Neuron (in vitro differentiated cells): ENCODE measurements around the gene PATJ.
"Not testable (repeated sequence)": the region's sequence is repeated elsewhere in the genome, so short reads cannot be mapped to it uniquely, and the experiment has no call there.

Source experiments
- H2AFZ ChIP-seq: one replicate; pipeline ENCODE4 v1.6.1; 2013; ENCODE audit warnings: low read depth, mild to moderate bottlenecking, inconsistent platforms, low read length, moderate library complexity
- H3K27me3 ChIP-seq: one replicate; pipeline ENCODE4 v1.6.1; 2013; ENCODE audit warnings: low read length; ENCODE audit not compliant: insufficient read depth
- H3K36me3 ChIP-seq: one replicate; pipeline ENCODE4 v1.6.1; 2013; ENCODE audit warnings: low read length; ENCODE audit not compliant: insufficient read depth
- H3K4me1 ChIP-seq: one replicate; pipeline ENCODE4 v1.6.1; 2013; ENCODE audit warnings: low read length; ENCODE audit not compliant: insufficient read depth
- H3K4me3 ChIP-seq: 2 replicates; pipeline ENCODE4 v1.5.1; 2013; ENCODE audit warnings: mild to moderate bottlenecking, low read length, moderate library complexity
- H3K9me3 ChIP-seq: one replicate; pipeline ENCODE4 v1.6.1; 2013; ENCODE audit warnings: low read length

Gene PATJ

DNA sequence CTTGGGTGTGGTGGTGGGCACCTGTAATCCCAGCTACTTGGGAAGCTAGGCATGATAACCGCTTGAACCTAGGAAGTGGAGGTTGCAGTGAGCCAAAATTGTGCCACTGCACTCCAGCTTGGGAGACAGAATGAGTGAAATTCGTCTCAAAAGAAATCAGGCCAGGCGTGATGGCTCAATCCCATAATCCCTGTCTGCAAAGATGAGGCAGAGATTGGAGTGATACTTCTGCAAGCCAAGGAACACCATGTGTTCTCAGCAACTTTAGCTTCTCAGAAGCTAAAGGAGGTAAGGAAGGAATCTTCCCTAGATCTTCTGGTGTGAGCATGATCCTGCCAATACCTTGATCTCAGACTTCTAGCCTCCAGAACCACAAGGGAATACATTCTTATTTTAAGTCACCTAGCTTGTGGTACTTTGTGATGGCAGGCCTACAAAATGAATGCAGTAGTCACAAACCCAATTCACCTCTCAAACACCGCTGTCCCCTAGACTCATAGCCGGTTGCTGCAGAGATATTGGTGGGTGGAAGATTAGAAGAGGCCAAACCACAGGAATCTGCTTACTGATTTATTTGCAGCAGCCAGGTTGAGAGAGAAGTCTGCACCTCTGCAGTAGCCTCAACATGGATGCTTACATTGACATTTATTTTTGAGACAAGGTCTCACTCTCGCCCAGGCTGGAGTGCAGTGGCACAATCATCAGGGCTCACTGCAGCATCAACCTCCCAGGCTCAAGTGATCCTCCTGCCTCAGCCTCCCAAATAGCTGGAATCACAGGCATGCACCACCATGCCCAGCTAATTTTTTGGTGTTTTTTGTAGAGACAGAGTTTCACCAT, 471.0 kb downstream of the PATJ start:
- no peaks in the 10 kb centered on the region for H3K36me3 ChIP-seq
- H3K4me3 ChIP-seq = no peak overlapping the region
- no peaks in the 10 kb centered on the region for H3K27me3 ChIP-seq
- H3K4me1 ChIP-seq = no peaks in the 10 kb centered on the region
- no peaks in the 10 kb centered on the region for H3K9me3 ChIP-seq
- no peak overlapping the region for H2AFZ ChIP-seq

DNA sequence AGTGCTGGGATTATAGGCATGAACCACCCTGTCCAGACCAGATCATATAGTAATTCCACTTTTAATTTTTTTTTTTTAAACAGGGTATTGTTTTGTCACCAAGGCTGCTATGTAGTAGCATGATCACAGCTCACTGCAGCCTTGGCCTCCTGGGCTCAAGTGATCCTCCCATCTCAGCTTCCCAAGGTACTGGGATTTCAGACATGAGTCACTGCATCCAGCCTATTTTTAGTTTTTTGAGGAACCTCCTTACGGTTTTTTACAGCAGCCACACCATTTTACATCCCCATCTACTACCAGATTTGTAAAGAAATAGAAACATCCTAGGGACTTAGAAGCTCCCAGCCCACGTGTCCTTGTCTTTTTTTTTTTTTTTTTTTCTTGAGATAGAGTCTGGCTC, 476.3 kb downstream of the PATJ start:
- H3K4me1 ChIP-seq = no peaks in the 10 kb centered on the region
- H2AFZ ChIP-seq = no peak overlapping the region
- no peaks in the 10 kb centered on the region for H3K36me3 ChIP-seq
- H3K9me3 ChIP-seq = no peaks in the 10 kb centered on the region
- H3K27me3 ChIP-seq = no peaks in the 10 kb centered on the region
- no peak overlapping the region for H3K4me3 ChIP-seq

DNA sequence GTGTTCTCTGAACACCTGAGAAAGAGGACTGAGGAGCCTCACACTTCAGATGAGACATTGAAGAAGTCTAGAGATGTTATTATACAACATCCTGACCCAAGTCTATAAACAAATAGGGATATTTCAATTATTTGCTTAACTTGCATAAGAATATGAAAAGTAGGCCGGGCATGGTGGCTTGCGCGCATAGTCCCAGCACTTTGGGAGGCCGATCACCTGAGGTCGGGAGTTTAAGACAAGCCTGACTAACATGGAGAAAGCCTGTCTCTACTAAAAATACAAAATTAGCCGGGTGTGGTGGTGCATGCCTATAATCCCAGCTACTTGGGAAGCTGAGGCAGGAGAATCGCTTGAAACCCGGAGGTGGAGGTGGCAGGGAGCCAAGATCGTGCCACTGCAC, 478.2 kb downstream of the PATJ start:
- H3K27me3 ChIP-seq, H3K4me3 ChIP-seq, H3K9me3 ChIP-seq, H2AFZ ChIP-seq, H3K36me3 ChIP-seq, H3K4me1 ChIP-seq: not testable (repeated sequence)

DNA sequence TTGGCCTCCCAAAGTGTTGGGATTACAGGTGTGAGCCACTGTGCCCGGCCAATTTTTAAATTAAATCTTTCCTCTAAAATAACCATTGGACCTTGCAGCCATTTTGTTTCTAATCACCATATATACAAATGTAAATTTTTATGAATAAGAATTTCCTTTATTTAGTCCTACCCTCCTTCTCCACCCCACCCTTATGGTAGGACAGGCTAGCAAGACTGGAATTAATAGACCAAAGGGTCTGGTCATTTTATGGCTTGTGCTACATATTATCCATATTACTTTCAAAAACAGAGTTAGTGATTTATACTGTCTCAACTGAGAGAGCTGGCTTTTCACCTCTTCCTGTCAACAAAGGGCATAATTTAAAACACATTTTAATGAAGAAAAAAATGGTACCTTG, 478.9 kb downstream of the PATJ start:
- H3K4me1 ChIP-seq = no peaks in the 10 kb centered on the region
- H3K36me3 ChIP-seq = no peaks in the 10 kb centered on the region
- H3K4me3 ChIP-seq = no peak overlapping the region
- H2AFZ ChIP-seq = no peak overlapping the region
- no peaks in the 10 kb centered on the region for H3K27me3 ChIP-seq
- no peaks in the 10 kb centered on the region for H3K9me3 ChIP-seq

DNA sequence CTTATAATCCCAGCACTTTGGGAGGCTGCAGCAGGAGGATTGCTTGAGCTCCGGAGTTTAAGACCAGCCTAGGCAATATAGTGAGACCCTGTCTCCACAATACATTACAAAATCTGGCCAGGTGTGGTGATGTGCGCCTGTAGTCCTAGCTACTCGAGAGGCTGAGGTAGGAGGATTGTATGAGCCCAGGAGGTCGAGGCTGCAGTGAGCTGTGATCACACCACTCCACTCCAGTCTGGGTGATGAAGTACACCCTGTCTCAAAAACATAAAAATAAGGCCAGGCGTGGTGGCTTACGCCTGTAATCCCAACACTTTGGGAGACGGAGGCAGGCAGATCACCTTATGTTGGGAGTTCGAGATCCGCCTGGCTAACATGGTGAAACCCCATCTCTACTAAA, 480.0 kb downstream of the PATJ start:
- no peak overlapping the region for H2AFZ ChIP-seq
- no peaks in the 10 kb centered on the region for H3K9me3 ChIP-seq
- H3K4me3 ChIP-seq = no peak overlapping the region
- no peaks in the 10 kb centered on the region for H3K36me3 ChIP-seq
- no peaks in the 10 kb centered on the region for H3K27me3 ChIP-seq
- H3K4me1 ChIP-seq = no peaks in the 10 kb centered on the region

DNA sequence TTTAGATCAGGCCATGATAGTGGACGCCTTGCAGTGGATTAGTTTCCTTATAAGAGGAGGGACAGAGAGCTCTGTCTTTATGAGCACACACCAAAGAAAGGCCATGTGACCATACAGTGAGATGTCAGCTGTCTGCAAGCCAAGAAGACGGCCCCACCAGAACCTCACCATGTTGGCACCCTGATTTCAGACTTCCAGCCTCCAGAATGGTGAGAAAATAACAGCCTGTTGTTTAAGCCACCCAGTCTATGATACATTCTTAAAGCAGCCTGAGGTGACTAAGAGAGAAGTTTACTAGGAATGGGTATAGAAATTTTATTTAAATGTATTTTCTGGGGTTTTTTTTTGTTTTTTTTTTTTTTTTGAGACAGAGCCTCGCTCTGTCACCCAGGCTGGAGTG, 481.9 kb downstream of the PATJ start:
- no peaks in the 10 kb centered on the region for H3K9me3 ChIP-seq
- no peak overlapping the region for H3K4me3 ChIP-seq
- H3K36me3 ChIP-seq = no peaks in the 10 kb centered on the region
- no peaks in the 10 kb centered on the region for H3K27me3 ChIP-seq
- no peak overlapping the region for H2AFZ ChIP-seq
- H3K4me1 ChIP-seq = no peaks in the 10 kb centered on the region

DNA sequence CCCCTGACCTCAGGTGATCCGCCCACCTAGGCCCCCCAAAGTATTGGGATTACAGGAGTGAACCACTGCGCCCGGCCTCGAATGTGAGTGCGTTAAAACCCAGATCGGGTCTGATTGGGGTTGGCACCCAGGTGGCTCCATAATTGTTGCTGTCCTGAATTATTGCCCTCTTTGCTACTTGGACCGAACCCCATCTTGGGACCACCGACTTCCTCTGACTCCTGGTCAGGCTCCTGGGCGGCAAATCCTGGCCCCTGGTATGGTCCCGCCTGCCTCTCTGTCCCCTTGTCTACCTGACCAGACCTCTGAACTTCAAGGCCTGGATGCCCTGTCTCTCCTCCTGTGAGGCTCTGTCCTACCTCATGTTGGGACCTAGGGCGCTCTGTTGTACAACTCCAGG, 485.2 kb downstream of the PATJ start:
- Histone ChIP-seq H3K36me3 (no peaks in the 10 kb centered on the region), H3K4me3 (no peak overlapping the region), H2AFZ (no peak overlapping the region), H3K4me1 (no peaks in the 10 kb centered on the region), H3K27me3 (no peaks in the 10 kb centered on the region), H3K9me3 (no peaks in the 10 kb centered on the region)
